Heart right ventricle (tissue), 16 donors: ENCODE measurements around the gene ELFN2. TPM values are rescaled to one million over a fixed set of nuclear protein-coding genes. Genes with fewer than 3 reads are reported as not detected.

Experiments used
- ATAC-seq, 8 donors: fragments of 200-7000 bp; cut with Tn5 transposase; one replicate each; pipeline ENCODE4 v1.9.1; 2020; ENCODE audit warnings: mild to moderate bottlenecking in 8 of 8, moderate library complexity in 8 of 8, moderate number of reproducible peaks in 1 of 8
- DNase-seq, 2 donors: peaks; one replicate each; pipeline ENCODE4 v3.0.0-alpha.2; 2020
- H3K27ac ChIP-seq, 10 donors: fragments of 200-600 bp; sonication (generic) in 2 of 10; one replicate each; pipeline versions ENCODE4 v1.5.0 to v1.8.0; 2020 to 2022; ENCODE audit warnings: mild to moderate bottlenecking in 3 of 10
- H3K27me3 ChIP-seq, 7 donors: fragments of 200-600 bp; one replicate each; pipeline ENCODE4 v1.8.0; 2021 to 2022; ENCODE audit warnings: mild to moderate bottlenecking in 2 of 7
- H3K36me3 ChIP-seq, 9 donors: fragments of 200-600 bp; sonication (generic) in 1 of 9; one replicate each; pipeline versions ENCODE4 v1.5.0 to v1.8.0; 2020 to 2022; ENCODE audit warnings: mild to moderate bottlenecking in 2 of 9
- H3K4me1 ChIP-seq, 9 donors: fragments of 200-600 bp; sonication (generic) in 1 of 9; one replicate each; pipeline versions ENCODE4 v1.5.0 to v1.8.0; 2020 to 2022; ENCODE audit warnings: mild to moderate bottlenecking in 4 of 9
- H3K4me3 ChIP-seq, 10 donors: fragments of 200-600 bp; sonication (generic) in 2 of 10; one replicate each; pipeline versions ENCODE4 v1.5.0 to v1.8.0; 2020 to 2022; ENCODE audit warnings: mild to moderate bottlenecking in 7 of 10, moderate library complexity in 2 of 10
- H3K9me3 ChIP-seq, 11 donors: fragments of 200-600 bp in 10 of 11; sonication (generic) in 2 of 11; one replicate each; pipeline versions ENCODE4 v1.5.0 to v1.8.0; 2013 to 2022; ENCODE audit warnings: mild to moderate bottlenecking in 2 of 11, control low read depth in 1 of 11, moderate library complexity in 1 of 11
- CTCF ChIP-seq, 9 donors: fragments of 200-600 bp; sonication (generic) in 2 of 9; IDR thresholded peaks; one replicate each; pipeline versions ENCODE4 v1.5.0 to v1.8.0; 2021 to 2022; ENCODE audit warnings: antibody characterized with exemption in 9 of 9, mild to moderate bottlenecking in 5 of 9, moderate library complexity in 1 of 9
- WGBS, 2 donors: extraction: QIAGEN DNeasy Blood & Tissue Kit; methylation state at CpG; one replicate each; pipeline ENCODE4 v1.1.7; 2013; ENCODE audit warnings: inconsistent platforms in 1 of 2; 5-methylcytosine and 5-hydroxymethylcytosine counted together
- intact Hi-C, 10 donors: fragments of 100-400 bp; cut with DNase I; formaldehyde crosslinking; loops; one replicate each; pipeline versions ENCODE4 v1.11.1 to v1.14.2; 2022
- polyA plus RNA-seq, 2 donors: library from polyadenylated mRNA; stranded (reverse); fragments of 200-250 nt; gene quantifications; one replicate each; pipeline ENCODE4 v1.2.3, GENCODE V29; 2013
- total RNA-seq, 10 donors: library from RNA; stranded (reverse); fragmentation: NEBNext Ultra II Directional in 3 of 10; extraction: Animal tissue kit (Norgen Biotek cat#: 25700) in 3 of 10; gene quantifications; one replicate each; pipeline versions ENCODE4 v1.2.1 to v1.2.4, GENCODE V29; 2021 to 2023
- donor health status: Arrhythmogenic right ventricular cardiomyopathy.
- donor health status: ischemic (EF 13 %, LVEDD 7.1; RV severe dilation, severe dysfunction).
- donor health status: healthy with polysubstance abuse.
- donor health status: DM: no; HTN: yes; CAD: no.
- donor health status: DM: no; HTN: no; CAD: no.
- donor health status: ischemic (EF 25% LVEDD 6.9; RV normal size, moderate dysfunction).
- donor health status: ischemic (EF 25% LVEDD 5.7; RV mildly dilated, moderate dysfunction).
- donor health status: healthy.
- donor health status: DM: yes; HTN: yes; CAD: no.
- donor health status: Ischemic cardiomyopathy.
- donor health status: ischemic (EF 35%, LVEDD 5.7; RV mildly dilated, moderate dysfunction).
- donor health status: nonischemic (EF 11% LVEDD 7.7; RV severe dilation, severe dysfunction).
- donor health status: DM: yes; HTN: yes; CAD: no.
- donor health status: PGD.
- donor health status: ischemic (EF 29% LVEDD 5.4; RV normal size, mild dysfunction).
- donor health status: nonischemic (EF 23%, LVEDD 6.1; RV moderate dilation, normal function).

ELFN2 gene
- total and polyA plus RNA-seq, 12 donors: under 0.01 to 0.21 (median 0.05) TPM; not detected in 4

DNA sequence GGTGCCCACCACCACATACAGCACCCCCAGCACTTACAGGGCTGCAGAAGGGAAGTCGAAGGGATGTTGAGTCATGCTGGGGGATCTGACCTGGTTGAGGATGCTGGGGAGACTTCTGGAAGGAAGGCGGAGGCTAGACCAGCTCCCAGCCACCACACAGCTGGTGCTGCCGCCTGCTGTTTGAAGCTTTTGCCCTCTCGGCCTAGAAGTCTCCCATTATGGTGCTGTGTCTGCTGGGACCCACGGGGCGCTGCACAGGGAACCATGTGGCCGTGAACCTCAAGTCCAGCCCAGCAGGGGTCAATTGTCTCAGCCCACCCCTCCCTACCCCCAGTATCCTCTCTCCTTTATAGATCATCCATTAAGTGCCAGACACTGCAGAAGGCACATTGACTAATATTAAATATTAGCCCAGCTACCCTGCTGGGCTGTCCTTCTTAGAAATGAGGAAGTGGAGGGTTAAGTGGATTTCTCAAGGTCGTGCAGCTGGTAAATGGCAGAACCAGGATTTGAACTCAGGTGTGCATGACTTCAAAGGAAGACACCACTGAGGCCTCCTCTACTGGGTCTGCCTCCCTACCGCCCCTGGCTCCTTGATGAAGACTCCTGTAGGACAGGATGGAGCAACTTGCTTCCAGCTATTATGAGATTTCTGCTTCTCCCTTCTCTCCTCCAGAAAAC, 95.3 kb downstream of the ELFN2 start:
- H3K4me3 ChIP-seq: no peak overlapping the region
- peaks cover 18 to 97% (median 95%) of the 10 kb centered on the region in 7 donors for H3K27me3 ChIP-seq
- no peaks in the 10 kb centered on the region for H3K36me3 ChIP-seq
- intact Hi-C loops: loop anchor here in 1 of 10 donors (5.0 kb wide), 1 partner anchor 115 kb away; no protein-coding TSS in a partner anchor
- DNase-seq (no peak), ATAC-seq (no peak)
- peaks cover 0 to 9% (median 0%) of the 10 kb centered on the region in 9 donors for H3K4me1 ChIP-seq
- WGBS, 2 donors: 68 to 74% methylated on average over 9 of the region's 9 CpGs
- no peak for TF ChIP-seq CTCF (IDR thresholded peaks at IDR 0.05)
- no peaks in the 10 kb centered on the region for H3K9me3 ChIP-seq
- no peak overlapping the region for H3K27ac ChIP-seq

DNA sequence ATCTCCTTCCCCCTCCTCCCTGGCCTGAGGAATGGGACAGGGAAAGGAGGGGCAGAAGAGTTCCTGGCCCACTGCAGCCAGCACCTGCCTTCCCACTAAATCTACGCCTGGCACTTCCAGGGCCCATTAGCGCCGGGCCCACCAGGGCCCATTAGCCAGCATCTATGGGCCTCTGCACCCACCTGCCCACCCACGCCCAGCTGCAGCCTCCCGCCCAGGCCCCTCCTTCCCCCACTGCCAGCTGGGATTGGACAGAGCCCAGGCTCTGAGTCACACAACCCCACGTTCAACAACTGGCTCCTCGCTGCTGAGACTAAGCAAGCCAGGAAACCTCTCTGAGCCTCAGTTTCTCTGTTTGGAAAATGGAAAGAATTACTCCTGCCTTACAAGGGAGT, 96.2 kb downstream of the ELFN2 start:
- DNase-seq: no peak
- 48 to 53% methylated on average over 7 of the region's 7 CpGs for WGBS, 2 donors
- no peaks in the 10 kb centered on the region for H3K36me3 ChIP-seq
- H3K27me3 ChIP-seq: peaks cover 18 to 97% (median 94%) of the 10 kb centered on the region in 7 donors
- H3K4me3 ChIP-seq: no peak overlapping the region
- no peak for TF ChIP-seq CTCF (IDR thresholded peaks at IDR 0.05)
- H3K27ac ChIP-seq: no peak overlapping the region
- peaks cover 0 to 9% (median 0%) of the 10 kb centered on the region in 9 donors for H3K4me1 ChIP-seq
- no peaks in the 10 kb centered on the region for H3K9me3 ChIP-seq
- intact Hi-C loops: loop anchor here in 1 of 10 donors (5.0 kb wide), 1 partner anchor 116 kb away; no protein-coding TSS in a partner anchor
- peak in 1 of 8 donors; percentile 19 for ATAC-seq

GRCh38 chr22:37330200-37331033, 96.9 kb downstream of the ELFN2 start:
- no peak for ATAC-seq
- intact Hi-C loops: loop anchor here in 1 of 10 donors (5.0 kb wide), 1 partner anchor 117 kb away; no protein-coding TSS in a partner anchor

More at GRCh38 chr22:37330200-37331033, 96.9 kb downstream of the ELFN2 start:
- DNase-seq: no peak
- H3K27ac ChIP-seq: no peak overlapping the region
- H3K36me3 ChIP-seq: no peaks in the 10 kb centered on the region
- no peak overlapping the region for H3K4me3 ChIP-seq
- 46 to 49% methylated on average over 9 of the region's 9 CpGs for whole genome bisulfite sequencing, 2 donors
- H3K4me1 ChIP-seq: peaks cover 0 to 9% (median 0%) of the 10 kb centered on the region in 9 donors
- no peaks in the 10 kb centered on the region for H3K9me3 ChIP-seq
- TF ChIP-seq CTCF (IDR thresholded peaks at IDR 0.05): no peak
- peaks cover 18 to 97% (median 94%) of the 10 kb centered on the region in 7 donors for H3K27me3 ChIP-seq
